ENCODE measurements around the gene CFAP221.

- TF ChIP-seq CTCF (IDR thresholded peaks at IDR 0.05) (no peak), POLR2A (IDR thresholded peaks at IDR 0.05) (no peak)
Observed at GRCh38 chr2:119674711-119675500, 130.7 kb downstream of the CFAP221 start.
